GM19372 (cell line): ENCODE measurements around the gene PIGN.

Experiments used
- ATAC-seq: cut with Tn5 transposase; IDR thresholded peaks from one replicate; pipeline ENCODE4 v1.9.1; 2021; ENCODE audit warnings: mild to moderate bottlenecking, low read depth, moderate library complexity; ENCODE audit not compliant: unreplicated experiment

PIGN gene

DNA sequence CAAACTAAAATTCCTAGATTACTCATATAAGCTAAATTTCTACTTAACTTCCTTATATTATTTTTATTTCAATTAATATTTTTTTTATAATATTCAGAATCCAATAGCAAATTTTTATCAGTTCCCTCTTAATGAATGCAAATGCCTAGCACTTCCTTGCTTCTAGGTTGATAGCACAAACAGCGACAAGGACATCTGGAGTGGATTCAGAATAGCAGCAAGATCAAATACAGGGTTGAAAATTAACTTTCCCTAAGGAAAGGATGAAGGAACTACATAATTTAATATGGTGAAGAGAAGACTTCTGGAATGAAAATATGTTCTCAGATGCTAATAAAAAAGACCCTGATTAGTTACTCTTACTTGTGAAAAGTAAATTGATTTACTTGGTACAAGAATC lies 64.5 kb downstream of the PIGN start:
- ATAC-seq, result no peak

DNA sequence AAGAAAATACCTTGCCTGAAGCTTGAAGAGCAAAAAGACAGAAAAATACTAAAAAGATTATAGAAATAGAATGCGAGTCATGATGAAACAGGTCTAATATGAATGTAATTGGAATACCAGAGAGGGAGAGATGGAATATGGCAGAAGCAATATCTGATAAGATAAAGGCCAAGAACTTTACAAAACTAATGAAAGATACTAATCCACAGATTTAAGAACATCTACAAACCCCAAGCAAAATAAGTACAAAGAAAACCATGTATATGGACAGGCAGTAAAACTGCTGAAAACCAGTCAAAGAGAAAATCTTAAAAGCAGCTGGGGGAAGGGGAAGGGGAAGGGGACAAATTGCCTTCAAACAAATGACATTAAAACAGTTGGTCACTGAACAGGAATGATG lies 67.0 kb downstream of the PIGN start:
- no peak for ATAC-seq

DNA sequence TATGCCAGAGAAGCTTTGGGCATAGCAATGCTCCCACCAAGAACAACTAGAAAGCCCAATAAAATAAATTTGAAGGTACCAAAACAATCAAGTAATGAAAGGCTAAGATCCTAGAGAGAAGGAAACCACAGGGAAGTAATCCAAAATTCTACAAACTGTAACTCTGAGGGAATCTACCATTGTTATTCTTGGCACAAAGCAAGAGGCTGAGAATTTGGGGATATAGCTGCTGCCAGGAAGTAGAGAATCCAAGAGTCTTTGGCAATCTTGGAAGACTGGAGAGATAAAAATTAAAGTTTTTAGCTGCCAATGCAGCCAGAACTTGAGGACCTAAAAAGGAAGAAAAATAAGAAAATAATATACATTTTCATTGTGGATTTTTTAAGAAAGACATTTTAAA lies 68.5 kb downstream of the PIGN start:
- no peak for ATAC-seq

DNA sequence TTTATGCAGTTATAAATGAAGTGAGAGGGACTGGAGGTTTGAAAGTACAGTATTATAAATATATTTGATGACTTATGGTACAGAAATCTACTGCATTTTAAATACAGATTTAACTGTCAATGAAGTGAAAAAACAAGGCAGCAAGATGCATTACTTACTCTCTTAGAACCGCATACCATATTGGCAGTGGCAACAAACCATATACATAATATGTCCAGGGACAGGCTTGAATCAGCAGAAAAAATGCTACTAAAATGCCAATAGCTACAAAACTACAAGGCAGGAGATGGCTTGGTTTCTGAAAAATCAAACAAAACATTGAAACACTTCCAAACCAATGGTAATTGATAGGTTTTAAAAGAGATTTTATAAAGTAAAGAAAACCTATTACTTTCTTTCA lies 77.2 kb downstream of the PIGN start:
- ATAC-seq, result no peak

DNA sequence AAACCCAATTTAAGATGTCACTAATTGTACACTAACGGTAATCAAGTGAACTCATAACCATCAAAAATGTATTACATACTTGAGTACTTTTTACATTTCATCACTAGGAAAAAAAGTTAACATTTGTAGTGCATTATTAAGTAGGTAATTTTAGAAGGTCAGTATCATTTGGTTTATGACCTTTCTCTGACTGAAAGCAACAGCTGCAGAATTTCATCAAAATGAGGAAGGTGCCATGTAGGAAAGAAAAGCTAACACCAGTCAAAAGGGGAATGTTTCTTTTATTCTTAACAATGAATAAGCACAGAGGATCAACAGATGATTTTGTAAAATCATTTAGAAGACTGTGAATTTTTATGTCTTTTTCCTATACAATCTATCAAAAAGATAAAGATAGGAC lies 79.0 kb downstream of the PIGN start:
- no peak for ATAC-seq

DNA sequence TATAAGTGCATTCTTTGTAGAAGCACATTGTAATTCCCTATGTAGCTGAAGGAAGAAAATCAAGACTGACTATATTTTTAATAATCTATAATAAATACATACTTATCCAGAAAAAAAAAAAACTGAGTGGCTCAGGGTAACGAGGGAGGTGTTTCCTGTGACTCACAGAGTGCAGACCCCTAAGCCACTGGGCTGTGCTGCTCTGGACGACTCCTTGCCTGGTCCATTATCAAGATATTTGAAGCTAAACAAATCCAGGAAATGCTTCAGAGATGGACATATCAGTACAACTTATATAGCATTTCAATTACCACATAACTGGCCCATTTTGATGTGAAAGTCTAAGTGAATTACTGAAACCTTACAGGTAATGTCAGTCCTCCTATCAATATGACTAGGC lies 80.6 kb downstream of the PIGN start:
- ATAC-seq, result no peak

DNA sequence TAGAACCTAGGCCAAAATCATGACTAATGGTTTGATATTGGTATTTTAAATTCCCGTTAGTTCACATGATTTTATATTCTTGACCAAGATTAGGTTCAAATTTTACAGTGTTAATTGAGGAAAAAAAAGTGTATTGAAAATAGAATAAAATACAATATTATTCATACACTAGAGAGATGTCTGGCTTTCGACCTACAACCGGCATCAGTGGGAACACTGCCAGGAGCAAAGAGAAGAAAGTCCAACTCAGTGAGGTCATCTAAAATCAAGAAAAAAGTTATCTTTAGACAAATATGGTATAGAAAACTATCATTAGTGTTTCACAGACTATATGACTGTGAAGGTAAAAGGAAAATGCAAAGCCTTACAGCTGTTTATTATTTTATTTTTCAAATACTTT lies 81.5 kb downstream of the PIGN start:
- ATAC-seq, result no peak

DNA sequence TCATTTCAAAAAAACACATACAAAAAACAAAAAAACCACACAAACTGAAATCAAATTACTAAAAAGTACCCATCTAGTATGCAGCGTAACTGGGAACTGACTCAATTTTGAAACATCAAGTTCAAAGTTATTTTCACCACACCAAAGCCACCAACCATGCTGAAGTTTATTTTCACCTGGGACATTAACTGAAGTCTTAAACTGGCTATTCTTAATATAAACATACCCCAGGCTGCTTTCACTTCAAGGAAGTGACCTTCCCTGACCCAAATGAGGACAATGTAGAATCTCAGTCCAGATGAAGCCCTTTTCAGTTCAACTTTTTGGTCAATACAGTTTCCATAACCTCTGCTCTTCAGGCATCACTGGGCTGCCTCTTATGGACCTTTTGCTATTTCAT lies 84.6 kb downstream of the PIGN start:
- ATAC-seq, result no peak

DNA sequence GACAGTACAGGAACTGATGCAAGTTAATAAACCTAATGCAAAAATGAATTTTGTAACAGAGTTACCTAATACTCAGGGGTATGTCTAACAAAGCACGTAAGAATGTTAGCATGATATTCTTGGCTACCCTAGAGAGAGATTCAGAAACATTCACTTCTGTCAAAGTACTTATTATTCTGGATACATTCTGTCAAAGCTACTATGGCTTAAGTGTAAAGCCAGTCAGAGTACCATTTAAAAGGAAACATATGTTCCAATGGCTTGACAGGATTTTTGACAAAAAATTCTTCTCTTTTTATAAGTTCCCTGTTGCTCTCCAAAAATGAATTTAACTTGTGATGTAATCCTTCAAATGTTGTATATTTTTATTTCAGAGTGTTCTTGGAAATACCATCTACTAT lies 85.5 kb downstream of the PIGN start:
- no peak for ATAC-seq

DNA sequence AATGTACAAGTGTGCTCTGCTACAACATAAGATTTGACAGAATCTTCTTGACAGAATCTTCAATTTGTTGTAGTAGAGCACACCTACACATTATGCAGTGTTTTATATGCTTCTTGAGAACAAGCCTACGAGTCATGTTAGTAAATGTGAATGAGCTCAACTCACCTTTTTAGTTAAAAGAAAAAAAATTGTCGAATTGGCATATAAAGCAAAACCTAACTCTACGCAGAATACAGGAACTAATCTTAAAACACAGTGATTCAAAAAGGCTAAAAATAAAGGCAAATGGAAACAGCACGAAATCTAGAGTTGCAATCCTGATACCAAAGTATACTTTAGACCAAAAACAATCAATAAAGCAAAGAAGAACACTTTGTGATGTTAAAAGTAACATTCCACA lies 87.9 kb downstream of the PIGN start:
- ATAC-seq, result no peak

DNA sequence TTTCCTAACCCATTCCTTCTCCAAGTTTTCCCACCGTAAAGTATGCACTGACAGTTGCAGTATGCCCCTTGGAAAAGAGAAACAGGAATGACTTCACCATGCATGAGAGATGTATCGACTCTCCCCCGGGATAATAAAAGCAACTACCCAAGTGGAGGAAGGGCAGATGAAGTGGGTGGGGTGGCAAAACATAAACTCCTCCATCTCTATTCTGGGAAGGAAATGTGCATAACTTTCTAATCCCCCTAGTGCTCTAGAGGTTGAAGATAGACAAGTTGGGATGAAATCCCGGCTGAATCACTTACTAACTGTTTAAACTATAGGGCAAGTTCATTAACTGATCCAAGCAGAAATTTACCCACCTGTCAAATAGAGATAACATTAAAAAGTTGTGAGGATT lies 89.2 kb downstream of the PIGN start:
- ATAC-seq, result no peak

DNA sequence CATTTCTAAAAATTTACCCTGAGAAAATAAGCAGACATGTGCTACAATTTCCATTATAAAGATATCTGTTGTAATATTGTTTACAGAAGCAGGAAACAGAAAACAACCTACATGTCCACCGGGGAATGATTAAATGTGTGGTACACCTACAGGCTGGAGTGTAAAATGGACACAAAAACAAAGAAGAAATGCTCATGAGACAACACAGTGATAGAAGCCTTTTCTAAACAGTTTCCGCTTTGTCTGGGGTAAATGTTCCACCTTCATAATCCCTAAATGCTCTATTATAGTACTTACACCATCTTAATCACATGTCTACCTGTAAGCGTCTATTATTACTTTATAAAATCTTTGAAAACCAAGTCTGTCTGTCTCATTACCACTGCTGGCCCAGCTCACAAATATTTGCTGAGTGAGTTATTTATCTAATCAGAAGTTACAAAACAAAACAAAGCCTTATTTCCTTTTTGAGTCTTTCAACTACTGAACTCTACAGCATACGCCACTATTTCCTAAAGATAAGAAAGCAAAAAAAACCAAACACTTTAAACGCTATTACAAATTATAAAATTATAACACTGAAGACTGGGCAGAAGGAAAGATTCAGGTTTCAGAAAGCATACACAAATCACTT lies 95.3 kb downstream of the PIGN start:
- ATAC-seq, result no peak

DNA sequence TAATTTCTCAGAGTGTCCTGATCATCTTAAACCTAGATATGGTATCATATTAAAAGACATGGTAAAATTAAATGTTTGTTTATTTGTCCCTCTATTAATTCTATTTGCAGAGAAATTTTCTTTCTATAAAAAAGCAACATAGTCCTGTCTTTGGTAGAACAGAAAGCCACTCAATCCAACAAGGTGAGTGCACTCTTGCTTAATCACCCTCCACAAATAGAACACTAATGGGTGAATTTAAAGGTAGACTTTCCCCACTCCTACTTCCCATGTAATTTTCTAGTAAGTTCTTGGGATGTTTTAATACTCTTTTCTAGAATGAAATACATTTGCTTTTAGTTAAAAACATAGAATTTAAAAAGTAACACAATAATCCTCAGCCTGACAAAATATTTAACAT lies 97.7 kb downstream of the PIGN start:
- no peak for ATAC-seq

DNA sequence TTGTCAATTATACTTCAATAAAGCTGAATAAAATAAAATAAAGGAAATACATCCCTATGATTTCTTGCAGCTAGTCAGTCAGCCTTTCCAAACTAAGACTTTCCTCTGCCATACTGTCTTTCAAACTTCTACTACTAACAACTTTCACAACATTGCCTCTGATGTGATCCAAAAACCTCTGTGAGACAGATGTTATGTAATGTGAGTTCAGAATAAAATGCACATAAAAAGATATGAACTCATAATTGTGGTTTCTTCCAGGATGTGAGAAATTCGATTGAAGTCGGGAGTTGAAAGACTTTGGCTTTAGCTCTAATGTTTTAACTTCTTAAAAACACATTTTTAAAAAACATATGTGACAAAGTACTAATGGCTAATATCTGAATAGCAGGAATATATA lies 98.7 kb downstream of the PIGN start:
- no peak for ATAC-seq

DNA sequence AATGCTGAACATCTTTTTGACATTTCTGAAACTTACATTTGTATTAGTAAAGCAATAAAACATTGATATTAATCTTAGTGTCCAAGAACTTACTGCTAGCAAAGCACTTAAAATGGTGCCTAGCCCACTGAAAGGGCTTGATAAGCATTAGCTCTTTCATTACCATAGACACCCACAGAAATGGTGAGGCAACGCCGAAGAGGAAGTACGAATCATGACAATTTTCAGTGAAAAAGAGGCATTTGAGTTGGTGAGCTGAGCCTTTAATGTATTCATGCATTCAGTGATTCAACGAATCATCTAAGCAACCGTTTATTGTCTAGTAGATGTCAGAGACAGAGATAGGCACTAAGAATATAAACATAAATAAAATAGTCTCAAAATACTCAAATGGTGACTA lies 101.1 kb downstream of the PIGN start:
- no peak for ATAC-seq

DNA sequence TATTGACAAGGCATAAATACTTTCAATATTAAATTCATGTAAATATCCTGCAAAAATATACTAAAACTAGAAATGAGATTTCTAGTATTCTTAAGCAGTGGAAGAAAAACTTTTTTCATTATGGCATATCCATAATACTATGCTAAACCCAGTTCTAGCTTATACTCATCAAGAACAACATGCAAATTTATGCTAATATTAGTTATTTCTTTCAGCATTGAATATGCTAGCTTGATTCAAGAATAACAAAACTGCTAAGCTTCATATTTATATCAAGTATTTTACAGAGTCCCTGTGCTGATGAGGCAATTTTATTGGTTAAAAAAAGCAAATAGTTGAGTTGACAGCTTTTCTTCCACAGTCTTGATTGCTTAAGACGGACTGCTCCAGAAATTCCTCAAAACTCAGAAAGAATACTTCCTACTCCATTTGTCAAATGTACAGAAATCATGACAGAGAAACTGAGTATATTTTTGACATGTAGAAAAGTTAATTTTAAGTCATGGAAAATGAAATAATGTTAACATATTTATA lies 105.0 kb downstream of the PIGN start:
- no peak for ATAC-seq

DNA sequence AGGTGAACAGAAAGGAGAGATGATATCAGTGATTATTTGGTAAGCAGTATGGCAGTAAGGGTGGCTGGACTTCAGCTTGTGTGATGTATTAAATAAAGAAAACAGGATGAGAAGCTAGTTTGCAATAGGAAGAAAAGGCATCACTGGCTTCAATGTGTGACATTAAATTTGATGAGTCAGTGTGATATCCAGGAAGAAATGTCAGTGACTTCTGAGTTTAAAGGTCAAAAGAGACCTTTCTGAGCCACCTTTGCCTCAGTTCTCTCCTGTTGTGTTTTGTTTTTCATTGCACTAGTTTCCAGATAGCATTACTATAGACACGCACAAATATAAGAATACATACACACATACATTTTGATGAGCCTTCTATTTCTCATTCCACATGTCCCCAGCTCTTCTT lies 105.6 kb downstream of the PIGN start:
- ATAC-seq, result no peak

DNA sequence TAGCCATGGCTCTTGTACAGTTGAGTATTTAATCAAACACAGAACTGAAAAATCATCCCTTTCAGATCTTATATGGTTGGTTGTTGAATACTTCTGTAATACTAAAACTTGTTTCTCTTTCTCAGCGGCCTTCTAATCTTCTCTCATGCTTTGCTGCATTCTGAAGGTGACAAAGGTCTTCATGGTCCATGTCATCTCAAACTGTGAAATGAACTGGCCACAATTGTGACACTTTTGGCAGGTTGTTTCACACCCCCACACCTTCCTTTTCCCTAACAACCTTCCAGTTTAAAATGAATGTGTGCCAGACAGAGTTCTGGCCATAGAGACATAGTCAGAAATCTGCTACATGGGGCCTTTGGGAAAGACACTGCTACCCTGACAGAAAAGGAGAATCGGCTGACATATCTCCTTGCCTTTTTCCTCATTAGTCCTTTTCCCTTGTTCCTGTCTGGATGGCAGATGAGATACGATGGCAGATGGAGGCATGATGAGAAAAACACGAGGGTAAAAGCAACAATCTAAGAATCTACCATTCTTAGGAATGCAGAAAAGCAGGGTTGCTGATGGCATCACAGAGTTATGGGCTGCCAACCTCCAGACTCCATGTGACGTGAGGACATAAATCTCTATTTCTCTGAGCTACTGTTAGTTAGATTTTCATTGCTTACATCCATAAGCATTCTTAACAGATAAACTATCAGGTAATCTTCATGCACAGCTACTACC lies 106.5 kb downstream of the PIGN start:
- ATAC-seq, result no peak

DNA sequence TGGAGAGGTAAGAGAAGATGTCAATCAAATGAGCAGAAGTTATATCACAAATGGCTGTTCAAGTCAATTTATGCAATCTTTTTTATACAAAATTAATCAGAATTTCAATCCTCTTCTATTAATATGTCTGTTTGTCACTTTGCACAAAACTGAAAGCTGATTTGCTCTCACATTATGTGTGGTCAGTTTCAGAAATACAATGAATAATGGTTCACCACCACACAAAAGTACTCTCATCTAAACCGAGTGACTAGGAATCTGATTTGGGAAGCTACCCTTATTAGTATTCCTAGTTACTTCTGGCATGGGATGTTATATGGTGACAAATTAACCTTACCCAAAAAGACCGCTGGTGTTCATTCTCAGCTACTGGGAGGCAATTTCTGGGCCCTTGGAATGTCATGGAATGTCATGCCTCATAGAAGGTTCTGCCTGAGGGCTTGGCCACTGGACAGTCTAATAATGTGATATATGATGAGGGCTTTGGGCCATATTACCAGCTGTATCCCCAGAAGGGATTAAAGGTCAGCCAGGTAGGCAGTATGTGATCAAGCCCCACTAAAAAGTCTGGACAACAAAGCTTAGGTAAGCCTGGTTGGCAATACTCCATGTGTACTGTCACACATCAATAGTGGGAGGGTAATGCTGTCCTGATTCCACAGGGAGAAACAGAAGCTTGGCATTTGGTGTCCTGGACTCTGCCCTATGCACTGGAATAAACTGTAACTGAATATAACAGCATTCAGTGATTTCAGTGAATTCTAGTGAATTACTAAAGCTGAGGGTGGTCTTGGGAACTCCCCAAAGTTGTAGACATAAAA lies 113.2 kb downstream of the PIGN start:
- ATAC-seq, result no peak

DNA sequence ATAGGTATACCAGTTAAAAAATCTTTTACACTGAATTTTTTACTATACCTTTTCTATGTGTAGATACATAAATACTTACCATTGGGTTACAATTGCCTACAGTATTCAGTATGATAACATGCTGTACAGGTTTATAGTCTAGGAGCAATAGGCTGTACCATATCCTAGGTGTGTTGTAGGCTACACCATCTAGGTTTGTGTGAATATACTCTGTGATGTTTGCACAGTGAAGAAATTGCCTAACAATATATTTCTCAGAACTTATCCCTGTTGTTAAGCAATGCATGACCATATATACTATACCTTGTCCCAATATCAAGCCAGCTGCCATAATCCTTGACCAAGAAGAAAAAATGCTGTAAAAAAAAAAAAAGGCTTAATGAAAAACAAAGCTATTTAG lies 114.5 kb downstream of the PIGN start:
- no peak for ATAC-seq

DNA sequence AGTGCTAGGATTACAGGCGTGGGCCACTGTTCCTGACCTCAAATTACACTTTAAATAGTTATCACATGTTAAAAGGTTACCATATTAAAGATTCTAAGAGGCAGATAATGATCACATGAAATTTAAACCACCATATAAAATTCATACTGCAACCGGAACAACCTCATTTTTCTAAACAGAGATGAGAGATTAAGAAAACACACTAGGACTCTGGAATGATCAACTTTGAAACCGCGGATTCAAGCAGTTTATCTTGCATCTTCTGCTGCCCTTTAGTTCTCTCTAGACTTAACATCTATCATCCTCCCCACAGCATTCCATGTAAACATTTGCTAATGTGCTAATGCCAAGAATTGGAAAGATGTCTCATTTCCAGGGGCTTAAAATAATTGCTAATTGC lies 115.8 kb downstream of the PIGN start:
- no peak for ATAC-seq

DNA sequence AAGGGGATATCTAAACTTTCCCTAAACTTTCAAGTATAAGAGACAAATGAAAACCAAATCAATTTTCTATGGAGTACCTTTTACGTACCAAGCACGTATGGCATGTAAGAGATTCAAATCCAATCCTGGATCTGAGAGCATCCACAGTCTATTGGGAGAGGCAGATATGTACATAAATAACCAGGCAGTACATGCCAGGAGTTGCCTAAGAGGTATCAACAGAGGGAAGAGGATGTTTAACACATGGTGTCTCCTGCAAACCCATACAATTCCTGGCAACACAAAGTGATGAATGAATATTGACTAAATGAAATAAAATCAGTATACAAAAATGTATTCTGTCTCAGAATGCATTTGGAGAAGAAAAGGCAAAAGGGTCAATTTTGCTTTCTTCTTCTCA lies 116.6 kb downstream of the PIGN start:
- no peak for ATAC-seq
